GM23338 (cell line): ENCODE data around the gene MYOZ3. TPM values are rescaled to one million over a fixed set of nuclear protein-coding genes. Genes with fewer than 3 reads are reported as not detected.

Source experiments
- ATAC-seq: fragments of 200-7000 bp; cut with Tn5 transposase; 3 replicates; pipeline ENCODE4 v1.9.1; 2020
- DNase-seq: peaks from one replicate; pipeline ENCODE4 v3.0.0-alpha.2; 2015; ENCODE audit warnings: low spot score
- H2AFZ ChIP-seq: fragments of 200-600 bp; sonication (generic); 2 replicates; pipeline ENCODE4 v1.8.0; 2016; ENCODE audit warnings: antibody characterized with exemption, mild to moderate bottlenecking, moderate library complexity
- H3F3A ChIP-seq: fragments of 200-600 bp; sonication (generic); replicated peaks from 2 replicates; pipeline ENCODE4 v1.8.0; 2017; ENCODE audit warnings: antibody characterized with exemption, mixed run types, low read depth
- H3K27ac ChIP-seq: fragments of 200-600 bp; sonication (generic); 2 replicates; pipeline ENCODE4 v1.6.1; 2016; ENCODE audit warnings: low read depth
- H3K27me3 ChIP-seq: fragments of 200-600 bp; sonication (generic); 2 replicates; pipeline ENCODE4 v1.8.0; 2016; ENCODE audit warnings: mild to moderate bottlenecking, mixed run types, moderate library complexity; ENCODE audit not compliant: insufficient read depth
- H3K36me3 ChIP-seq: fragments of 200-600 bp; sonication (generic); 2 replicates; pipeline ENCODE4 v1.8.0; 2016; ENCODE audit warnings: mild to moderate bottlenecking; ENCODE audit not compliant: insufficient read depth
- H3K4me1 ChIP-seq: fragments of 200-600 bp; sonication (generic); 2 replicates; pipeline ENCODE4 v1.8.0; 2016; ENCODE audit warnings: mild to moderate bottlenecking, moderate library complexity; ENCODE audit not compliant: insufficient read depth
- H3K4me2 ChIP-seq: fragments of 200-600 bp; sonication (generic); 2 replicates; pipeline ENCODE4 v1.7.1; 2017; ENCODE audit warnings: mixed run types
- H3K4me3 ChIP-seq: fragments of 200-600 bp; sonication (generic); 2 replicates; pipeline ENCODE4 v1.6.1; 2016; ENCODE audit warnings: mixed run types
- H3K79me2 ChIP-seq: fragments of 200-600 bp; sonication (generic); replicated peaks from 2 replicates; pipeline ENCODE4 v1.8.0; 2017; ENCODE audit warnings: mild to moderate bottlenecking; ENCODE audit not compliant: insufficient read depth
- H3K9me2 ChIP-seq: fragments of 200-600 bp; sonication (generic); 2 replicates; pipeline ENCODE4 v1.8.0; 2017; ENCODE audit not compliant: insufficient read depth
- H4K20me1 ChIP-seq: fragments of 200-600 bp; sonication (generic); replicated peaks from 2 replicates; pipeline ENCODE4 v1.8.0; 2017; ENCODE audit warnings: mild to moderate bottlenecking; ENCODE audit not compliant: insufficient read depth
- H3K27ac Mint-ChIP-seq: 2 replicates; pipeline ENCODE4 v1.8.0; 2020; ENCODE audit warnings: inconsistent platforms, mild to moderate bottlenecking, moderate library complexity, mixed read lengths
- H3K27me3 Mint-ChIP-seq: 3 replicates; pipeline ENCODE4 v1.8.0; 2022; ENCODE audit warnings: low read depth, mild to moderate bottlenecking, moderate library complexity, mixed read lengths, inconsistent platforms; ENCODE audit not compliant: insufficient read depth, poor library complexity
- H3K36me3 Mint-ChIP-seq: 3 replicates; pipeline ENCODE4 v1.8.0; 2021; ENCODE audit warnings: low read depth, mild to moderate bottlenecking, inconsistent platforms, moderate library complexity, mixed read lengths
- H3K4me1 Mint-ChIP-seq: 3 replicates; pipeline ENCODE4 v1.8.0; 2020; ENCODE audit warnings: mild to moderate bottlenecking, inconsistent platforms, mixed read lengths
- H3K4me3 Mint-ChIP-seq: 3 replicates; pipeline ENCODE4 v1.8.0; 2021; ENCODE audit warnings: moderate library complexity, mild to moderate bottlenecking, inconsistent platforms, mixed read lengths
- H3K9me3 Mint-ChIP-seq: 3 replicates; pipeline ENCODE4 v1.8.0; 2020; ENCODE audit warnings: moderate library complexity, mild to moderate bottlenecking, inconsistent platforms, mixed read lengths
- CREB1 ChIP-seq: fragments of 250-450 bp; sonication (Bioruptor Pico); IDR thresholded peaks from 2 replicates; pipeline ENCODE4 v1.5.0; 2020; ENCODE audit warnings: low read depth, mild to moderate bottlenecking, moderate library complexity
- EZH2phosphoT487 ChIP-seq: fragments of 200-600 bp; sonication (generic); IDR thresholded peaks from one replicate; pipeline ENCODE4 v1.8.1; 2018; ENCODE audit warnings: antibody characterized with exemption; ENCODE audit not compliant: unreplicated experiment
- NANOG ChIP-seq: IDR thresholded peaks from 2 replicates; pipeline ENCODE4 v1.6.1; 2016; ENCODE audit warnings: antibody characterized with exemption, borderline replicate concordance
- POLR2AphosphoS5 ChIP-seq: IDR thresholded peaks from 2 replicates; pipeline ENCODE4 v1.6.1; 2016; ENCODE audit warnings: antibody characterized with exemption, low read depth
- REST ChIP-seq: IDR thresholded peaks from one replicate; pipeline ENCODE4 v1.6.1; 2018; ENCODE audit warnings: antibody characterized with exemption; ENCODE audit not compliant: unreplicated experiment
- ZNF114 ChIP-seq: fragments of 250-450 bp; sonication (Bioruptor Pico); IDR thresholded peaks from 2 replicates; pipeline ENCODE4 v1.5.0; 2020; ENCODE audit warnings: mild to moderate bottlenecking, moderate library complexity
- polyA plus RNA-seq: library from polyadenylated mRNA; unstranded; fragments of >200 nt; fragmentation: Nextera tagmentation; extraction: Ambion mirVana; gene quantifications from 2 replicates; pipeline ENCODE4 v1.2.1, GENCODE V29; 2016
- total RNA-seq: library from RNA; depleted of rRNA; stranded (reverse); fragments of >200 nt; shearing (Covaris generic); gene quantifications from 2 replicates; pipeline ENCODE4 v1.2.3, GENCODE V29; 2014
- TF ChIP-seq, protein P1 (sequence below): IDR thresholded peaks from 2 replicates; pipeline ENCODE4 v1.6.1; 2016; ENCODE audit warnings: antibody characterized with exemption
- TF ChIP-seq, protein P2 (sequence below): fragments of 250-450 bp; sonication (Bioruptor Pico); IDR thresholded peaks from 2 replicates; pipeline ENCODE4 v1.5.0; 2020; ENCODE audit warnings: mild to moderate bottlenecking, moderate library complexity

MYOZ3 gene
- total and polyA plus RNA-seq, 2 experiments from 2014 or later: 12.7 to 13.8 TPM

DNA sequence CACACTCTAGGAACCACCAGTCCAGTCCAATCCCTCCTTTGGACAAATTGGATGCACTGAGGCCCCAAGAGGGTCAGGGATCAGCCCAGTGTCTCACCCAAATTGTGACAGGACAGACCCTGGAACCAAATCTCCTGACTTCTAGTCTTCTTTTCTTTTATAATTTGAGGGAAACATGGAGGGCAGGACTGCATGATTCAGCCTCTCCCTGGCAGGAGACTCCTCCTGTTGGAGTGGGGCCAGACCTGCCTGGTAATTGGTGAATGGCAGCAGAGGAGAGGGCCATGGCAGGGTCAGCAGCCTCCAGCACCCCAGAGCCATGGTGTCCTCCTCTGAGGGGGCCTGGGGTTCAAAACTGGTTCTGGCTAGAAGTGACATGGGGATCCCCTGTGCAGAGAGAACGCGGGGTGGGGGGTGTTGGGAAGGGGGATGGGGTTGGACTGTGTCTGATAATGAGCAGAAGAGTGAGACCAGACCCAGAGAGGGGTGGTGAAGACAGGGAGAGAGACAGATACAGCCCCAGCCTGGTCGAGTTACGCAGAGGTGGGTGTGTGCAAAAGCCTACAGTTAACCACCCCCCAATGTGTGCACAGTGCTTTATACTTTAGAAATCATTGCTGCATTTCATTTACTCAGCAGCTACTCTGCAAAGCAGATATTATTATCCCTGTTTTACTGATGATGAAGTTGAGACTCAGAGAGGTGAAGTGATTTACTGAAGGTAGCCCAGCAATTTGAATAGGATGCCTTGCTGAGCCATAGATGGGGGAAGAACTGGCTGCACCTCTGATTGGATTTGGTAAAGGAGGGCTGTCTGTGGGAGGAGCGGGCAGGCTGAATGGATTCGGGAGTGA, 24.4 kb upstream of the MYOZ3 start:
- TF ChIP-seq CREB1 (CRISPR knock-in tag): no peak
- no peak for TF ChIP-seq EZH2phosphoT487
- Histone ChIP-seq H3K4me1 (peaks cover 7% of the 10 kb centered on the region; the same call in 1 of the 2 replicates), H4K20me1 (no peaks in the 10 kb centered on the region), H3F3A (no peaks in the 10 kb centered on the region), H3K36me3 (no peaks in the 10 kb centered on the region), H3K79me2 (no peaks in the 10 kb centered on the region), H3K9me2 (no peaks in the 10 kb centered on the region), H3K27ac (no peak overlapping the region), H3K4me2 (no peak overlapping the region), H3K27me3 (no peaks in the 10 kb centered on the region), H3K4me3 (no peak overlapping the region), H2AFZ (no peak overlapping the region)
- ATAC-seq (no peak), DNase-seq (no peak)
- Mint-ChIP-seq H3K27ac (no peak overlapping the region), H3K4me3 (no peak overlapping the region), H3K9me3 (no peaks in the 10 kb centered on the region), H3K4me1 (peaks cover 23% of the 10 kb centered on the region), H3K36me3 (no peaks in the 10 kb centered on the region), H3K27me3 (peaks cover 13% of the 10 kb centered on the region)

DNA sequence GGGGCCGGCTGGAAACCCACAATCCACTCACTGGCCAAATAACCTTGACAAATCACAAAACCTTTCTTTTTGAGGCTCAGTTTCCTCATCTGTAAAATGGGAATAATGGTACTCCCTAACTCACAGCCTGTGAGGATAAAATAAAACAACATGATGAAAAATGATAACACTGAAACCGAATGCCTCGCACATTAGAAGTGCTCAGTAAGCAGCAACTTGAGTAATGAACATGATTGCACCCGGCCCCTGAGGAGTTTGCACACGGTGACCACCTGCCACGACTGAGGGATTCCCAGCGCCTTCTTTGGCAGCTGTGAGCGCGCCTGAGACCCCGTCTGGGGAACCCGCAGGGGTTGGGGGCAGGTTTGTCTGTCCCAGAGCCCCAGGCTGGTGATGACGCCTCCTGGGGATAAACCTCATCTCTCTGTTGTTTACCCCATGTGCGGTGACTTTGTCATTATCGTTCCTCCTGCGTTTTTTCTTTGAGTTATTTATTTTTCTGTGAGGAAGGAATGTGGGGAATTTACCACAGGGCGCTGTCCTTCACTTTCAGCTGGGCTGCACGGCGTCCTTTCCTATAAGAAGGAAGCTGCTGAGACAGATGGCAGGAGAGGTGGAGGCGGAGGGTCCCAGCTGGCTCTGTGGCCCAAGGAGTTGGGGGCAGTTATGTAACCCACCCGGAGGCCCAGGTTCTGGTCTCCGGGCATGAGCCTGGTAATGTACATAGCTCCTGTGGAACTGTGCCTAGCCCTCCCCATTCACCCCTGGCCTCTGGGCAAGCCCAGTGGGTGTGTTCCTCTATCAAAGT, 23.6 kb upstream of the MYOZ3 start:
- H3K4me2 ChIP-seq: no peak overlapping the region
- no peak overlapping the region; the same call in 1 of the 2 replicates for H3K4me3 ChIP-seq
- no peak overlapping the region for H3K27ac ChIP-seq
- H3K4me1 ChIP-seq: peaks cover 7% of the 10 kb centered on the region; the same call in 1 of the 2 replicates
- no peaks in the 10 kb centered on the region for H3K36me3 Mint-ChIP-seq
- H3K27ac Mint-ChIP-seq: no peak overlapping the region
- no peaks in the 10 kb centered on the region for H4K20me1 ChIP-seq
- no peaks in the 10 kb centered on the region for H3K79me2 ChIP-seq
- ATAC-seq (peak; percentile 55), DNase-seq (peak; percentile 76)
- H3K27me3 ChIP-seq: no peaks in the 10 kb centered on the region
- H3K9me2 ChIP-seq: no peaks in the 10 kb centered on the region
- no peaks in the 10 kb centered on the region for H3F3A ChIP-seq
- 0 out of 2 replicates have a peak overlapping the region, but pooled peaks have one; percentile 0 for H2AFZ ChIP-seq
- no peaks in the 10 kb centered on the region for H3K36me3 ChIP-seq
- no peaks in the 10 kb centered on the region for H3K9me3 Mint-ChIP-seq
- H3K4me3 Mint-ChIP-seq: no peak overlapping the region
- peaks cover 24% of the 10 kb centered on the region for H3K4me1 Mint-ChIP-seq
- H3K27me3 Mint-ChIP-seq: peaks cover 13% of the 10 kb centered on the region
- TF ChIP-seq, protein P1, sequence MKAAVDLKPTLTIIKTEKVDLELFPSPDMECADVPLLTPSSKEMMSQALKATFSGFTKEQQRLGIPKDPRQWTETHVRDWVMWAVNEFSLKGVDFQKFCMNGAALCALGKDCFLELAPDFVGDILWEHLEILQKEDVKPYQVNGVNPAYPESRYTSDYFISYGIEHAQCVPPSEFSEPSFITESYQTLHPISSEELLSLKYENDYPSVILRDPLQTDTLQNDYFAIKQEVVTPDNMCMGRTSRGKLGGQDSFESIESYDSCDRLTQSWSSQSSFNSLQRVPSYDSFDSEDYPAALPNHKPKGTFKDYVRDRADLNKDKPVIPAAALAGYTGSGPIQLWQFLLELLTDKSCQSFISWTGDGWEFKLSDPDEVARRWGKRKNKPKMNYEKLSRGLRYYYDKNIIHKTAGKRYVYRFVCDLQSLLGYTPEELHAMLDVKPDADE: no peak
- TF ChIP-seq NANOG (no peak), EZH2phosphoT487 (no peak), ZNF114 (no peak), REST (peak; percentile 55), POLR2AphosphoS5 (no peak)
- TF ChIP-seq, protein P2, sequence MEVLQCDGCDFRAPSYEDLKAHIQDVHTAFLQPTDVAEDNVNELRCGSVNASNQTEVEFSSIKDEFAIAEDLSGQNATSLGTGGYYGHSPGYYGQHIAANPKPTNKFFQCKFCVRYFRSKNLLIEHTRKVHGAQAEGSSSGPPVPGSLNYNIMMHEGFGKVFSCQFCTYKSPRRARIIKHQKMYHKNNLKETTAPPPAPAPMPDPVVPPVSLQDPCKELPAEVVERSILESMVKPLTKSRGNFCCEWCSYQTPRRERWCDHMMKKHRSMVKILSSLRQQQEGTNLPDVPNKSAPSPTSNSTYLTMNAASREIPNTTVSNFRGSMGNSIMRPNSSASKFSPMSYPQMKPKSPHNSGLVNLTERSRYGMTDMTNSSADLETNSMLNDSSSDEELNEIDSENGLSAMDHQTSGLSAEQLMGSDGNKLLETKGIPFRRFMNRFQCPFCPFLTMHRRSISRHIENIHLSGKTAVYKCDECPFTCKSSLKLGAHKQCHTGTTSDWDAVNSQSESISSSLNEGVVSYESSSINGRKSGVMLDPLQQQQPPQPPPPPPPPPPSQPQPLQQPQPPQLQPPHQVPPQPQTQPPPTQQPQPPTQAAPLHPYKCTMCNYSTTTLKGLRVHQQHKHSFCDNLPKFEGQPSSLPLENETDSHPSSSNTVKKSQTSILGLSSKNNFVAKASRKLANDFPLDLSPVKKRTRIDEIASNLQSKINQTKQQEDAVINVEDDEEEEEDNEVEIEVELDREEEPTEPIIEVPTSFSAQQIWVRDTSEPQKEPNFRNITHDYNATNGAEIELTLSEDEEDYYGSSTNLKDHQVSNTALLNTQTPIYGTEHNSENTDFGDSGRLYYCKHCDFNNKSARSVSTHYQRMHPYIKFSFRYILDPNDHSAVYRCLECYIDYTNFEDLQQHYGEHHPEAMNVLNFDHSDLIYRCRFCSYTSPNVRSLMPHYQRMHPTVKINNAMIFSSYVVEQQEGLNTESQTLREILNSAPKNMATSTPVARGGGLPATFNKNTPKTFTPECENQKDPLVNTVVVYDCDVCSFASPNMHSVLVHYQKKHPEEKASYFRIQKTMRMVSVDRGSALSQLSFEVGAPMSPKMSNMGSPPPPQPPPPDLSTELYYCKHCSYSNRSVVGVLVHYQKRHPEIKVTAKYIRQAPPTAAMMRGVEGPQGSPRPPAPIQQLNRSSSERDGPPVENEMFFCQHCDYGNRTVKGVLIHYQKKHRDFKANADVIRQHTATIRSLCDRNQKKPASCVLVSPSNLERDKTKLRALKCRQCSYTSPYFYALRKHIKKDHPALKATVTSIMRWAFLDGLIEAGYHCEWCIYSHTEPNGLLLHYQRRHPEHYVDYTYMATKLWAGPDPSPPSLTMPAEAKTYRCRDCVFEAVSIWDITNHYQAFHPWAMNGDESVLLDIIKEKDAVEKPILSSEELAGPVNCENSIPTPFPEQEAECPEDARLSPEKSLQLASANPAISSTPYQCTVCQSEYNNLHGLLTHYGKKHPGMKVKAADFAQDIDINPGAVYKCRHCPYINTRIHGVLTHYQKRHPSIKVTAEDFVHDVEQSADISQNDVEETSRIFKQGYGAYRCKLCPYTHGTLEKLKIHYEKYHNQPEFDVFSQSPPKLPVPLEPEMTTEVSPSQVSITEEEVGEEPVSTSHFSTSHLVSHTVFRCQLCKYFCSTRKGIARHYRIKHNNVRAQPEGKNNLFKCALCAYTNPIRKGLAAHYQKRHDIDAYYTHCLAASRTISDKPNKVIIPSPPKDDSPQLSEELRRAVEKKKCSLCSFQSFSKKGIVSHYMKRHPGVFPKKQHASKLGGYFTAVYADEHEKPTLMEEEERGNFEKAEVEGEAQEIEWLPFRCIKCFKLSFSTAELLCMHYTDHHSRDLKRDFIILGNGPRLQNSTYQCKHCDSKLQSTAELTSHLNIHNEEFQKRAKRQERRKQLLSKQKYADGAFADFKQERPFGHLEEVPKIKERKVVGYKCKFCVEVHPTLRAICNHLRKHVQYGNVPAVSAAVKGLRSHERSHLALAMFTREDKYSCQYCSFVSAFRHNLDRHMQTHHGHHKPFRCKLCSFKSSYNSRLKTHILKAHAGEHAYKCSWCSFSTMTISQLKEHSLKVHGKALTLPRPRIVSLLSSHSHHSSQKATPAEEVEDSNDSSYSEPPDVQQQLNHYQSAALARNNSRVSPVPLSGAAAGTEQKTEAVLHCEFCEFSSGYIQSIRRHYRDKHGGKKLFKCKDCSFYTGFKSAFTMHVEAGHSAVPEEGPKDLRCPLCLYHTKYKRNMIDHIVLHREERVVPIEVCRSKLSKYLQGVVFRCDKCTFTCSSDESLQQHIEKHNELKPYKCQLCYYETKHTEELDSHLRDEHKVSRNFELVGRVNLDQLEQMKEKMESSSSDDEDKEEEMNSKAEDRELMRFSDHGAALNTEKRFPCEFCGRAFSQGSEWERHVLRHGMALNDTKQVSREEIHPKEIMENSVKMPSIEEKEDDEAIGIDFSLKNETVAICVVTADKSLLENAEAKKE (CRISPR knock-in tag): no peak
